Measurements from ENCODE around the gene NEMP1.

GRCh38 chr12:57096748-57097553 lies 18.4 kb upstream of the NEMP1 start:
- TF ChIP-seq CTCF (IDR thresholded peaks at IDR 0.05; ENCODE audit: poor library complexity, severe bottlenecking) (no peak), EZH2 (IDR thresholded peaks at IDR 0.05; ENCODE audit: borderline replicate concordance, insufficient read depth, low read length, poor library complexity, severe bottlenecking) (no peak), RAD21 (conservative IDR thresholded peaks at IDR 0.05) (no peak), MXI1 (conservative IDR thresholded peaks at IDR 0.05; ENCODE audit: poor library complexity, severe bottlenecking) (no peak), POLR2AphosphoS5 (IDR thresholded peaks at IDR 0.05) (no peak), TAF1 (IDR thresholded peaks at IDR 0.05; ENCODE audit: low read depth) (no peak), EP300 (conservative IDR thresholded peaks at IDR 0.05; ENCODE audit: poor library complexity, severe bottlenecking) (no peak), SMC3 (conservative IDR thresholded peaks at IDR 0.05; ENCODE audit: poor library complexity) (no peak)
- TF ChIP-seq, protein P1, sequence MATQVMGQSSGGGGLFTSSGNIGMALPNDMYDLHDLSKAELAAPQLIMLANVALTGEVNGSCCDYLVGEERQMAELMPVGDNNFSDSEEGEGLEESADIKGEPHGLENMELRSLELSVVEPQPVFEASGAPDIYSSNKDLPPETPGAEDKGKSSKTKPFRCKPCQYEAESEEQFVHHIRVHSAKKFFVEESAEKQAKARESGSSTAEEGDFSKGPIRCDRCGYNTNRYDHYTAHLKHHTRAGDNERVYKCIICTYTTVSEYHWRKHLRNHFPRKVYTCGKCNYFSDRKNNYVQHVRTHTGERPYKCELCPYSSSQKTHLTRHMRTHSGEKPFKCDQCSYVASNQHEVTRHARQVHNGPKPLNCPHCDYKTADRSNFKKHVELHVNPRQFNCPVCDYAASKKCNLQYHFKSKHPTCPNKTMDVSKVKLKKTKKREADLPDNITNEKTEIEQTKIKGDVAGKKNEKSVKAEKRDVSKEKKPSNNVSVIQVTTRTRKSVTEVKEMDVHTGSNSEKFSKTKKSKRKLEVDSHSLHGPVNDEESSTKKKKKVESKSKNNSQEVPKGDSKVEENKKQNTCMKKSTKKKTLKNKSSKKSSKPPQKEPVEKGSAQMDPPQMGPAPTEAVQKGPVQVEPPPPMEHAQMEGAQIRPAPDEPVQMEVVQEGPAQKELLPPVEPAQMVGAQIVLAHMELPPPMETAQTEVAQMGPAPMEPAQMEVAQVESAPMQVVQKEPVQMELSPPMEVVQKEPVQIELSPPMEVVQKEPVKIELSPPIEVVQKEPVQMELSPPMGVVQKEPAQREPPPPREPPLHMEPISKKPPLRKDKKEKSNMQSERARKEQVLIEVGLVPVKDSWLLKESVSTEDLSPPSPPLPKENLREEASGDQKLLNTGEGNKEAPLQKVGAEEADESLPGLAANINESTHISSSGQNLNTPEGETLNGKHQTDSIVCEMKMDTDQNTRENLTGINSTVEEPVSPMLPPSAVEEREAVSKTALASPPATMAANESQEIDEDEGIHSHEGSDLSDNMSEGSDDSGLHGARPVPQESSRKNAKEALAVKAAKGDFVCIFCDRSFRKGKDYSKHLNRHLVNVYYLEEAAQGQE (IDR thresholded peaks at IDR 0.05; ENCODE audit: borderline replicate concordance): no peak
